Inflammatory macrophage treated with lipopolysaccharide for 4 hours (primary cell): ENCODE data around the gene FNBP1.

ENCODE experiments used
- DNase-seq: peaks from one replicate; pipeline ENCODE4 v3.0.0-alpha.2; 2020

The FNBP1 gene

DNA sequence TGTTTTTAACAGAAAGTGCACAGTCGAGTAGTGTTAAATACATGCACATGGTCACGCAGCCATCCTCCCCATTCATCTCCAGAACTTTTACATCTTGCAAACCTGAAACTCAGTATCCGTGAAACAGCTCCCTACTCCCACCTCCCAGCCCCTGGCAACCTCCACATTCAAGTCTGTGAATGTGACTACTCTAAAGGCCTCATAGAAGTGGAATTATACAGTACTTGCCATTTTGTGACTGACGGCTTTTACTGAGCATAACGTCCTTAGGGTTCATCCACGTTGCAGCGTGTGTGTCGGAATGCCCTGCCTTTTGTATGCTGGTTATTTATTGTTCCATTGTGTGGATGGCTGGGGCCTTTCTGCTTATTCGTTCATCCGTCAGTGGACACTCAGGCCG, 171.9 kb downstream of the FNBP1 start:
- DNase-seq: no peak

DNA sequence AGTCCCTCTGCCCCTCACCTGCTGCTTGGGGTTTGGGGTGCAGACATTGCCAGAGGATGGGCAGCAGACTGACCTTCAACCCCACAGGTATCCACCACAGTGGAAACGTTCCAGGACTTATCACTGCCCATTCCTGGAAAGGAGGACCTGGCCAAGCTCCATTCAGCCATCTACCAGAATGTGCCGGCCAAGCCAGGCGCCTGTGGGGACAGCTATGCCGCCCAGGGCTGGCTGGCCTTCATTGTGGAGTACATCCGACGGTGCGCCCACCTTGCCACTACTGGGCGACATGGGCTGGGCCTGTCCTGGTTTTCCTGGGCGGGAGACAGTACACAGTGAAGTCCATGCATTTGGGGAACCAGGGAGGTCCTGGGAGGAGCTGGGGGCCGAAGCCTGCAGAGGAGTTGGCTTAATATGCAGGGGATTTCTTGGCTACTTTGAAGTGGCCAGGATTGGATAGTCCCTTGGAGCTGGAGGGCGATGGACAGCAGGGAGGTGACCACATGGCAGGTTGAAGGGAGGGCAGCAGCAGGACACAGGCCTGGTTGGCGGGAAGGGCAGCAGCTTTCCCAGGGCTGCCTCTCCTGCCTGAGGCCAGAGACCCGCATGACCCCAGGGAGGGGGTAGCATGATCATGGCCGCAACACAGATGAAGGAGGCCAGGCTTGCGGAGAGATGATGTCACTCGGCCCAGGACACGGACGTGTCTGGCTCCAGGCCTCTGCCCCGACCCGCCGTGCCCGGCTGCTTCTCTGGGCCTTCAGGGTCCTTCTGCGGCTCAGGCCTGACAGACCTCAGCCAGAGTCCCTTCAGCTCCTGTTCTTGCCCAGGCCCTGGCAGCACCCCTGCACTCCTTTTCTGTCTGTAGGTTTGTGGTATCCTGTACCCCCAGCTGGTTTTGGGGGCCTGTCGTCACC, 173.1 kb downstream of the FNBP1 start:
- no peak for DNase-seq

- DNase-seq: no peak
Measured at GRCh38 chr9:129868872-129869486, 174.0 kb downstream of the FNBP1 start.

GRCh38 chr9:129868023-129868871, 174.7 kb downstream of the FNBP1 start:
- DNase-seq: no peak

DNA sequence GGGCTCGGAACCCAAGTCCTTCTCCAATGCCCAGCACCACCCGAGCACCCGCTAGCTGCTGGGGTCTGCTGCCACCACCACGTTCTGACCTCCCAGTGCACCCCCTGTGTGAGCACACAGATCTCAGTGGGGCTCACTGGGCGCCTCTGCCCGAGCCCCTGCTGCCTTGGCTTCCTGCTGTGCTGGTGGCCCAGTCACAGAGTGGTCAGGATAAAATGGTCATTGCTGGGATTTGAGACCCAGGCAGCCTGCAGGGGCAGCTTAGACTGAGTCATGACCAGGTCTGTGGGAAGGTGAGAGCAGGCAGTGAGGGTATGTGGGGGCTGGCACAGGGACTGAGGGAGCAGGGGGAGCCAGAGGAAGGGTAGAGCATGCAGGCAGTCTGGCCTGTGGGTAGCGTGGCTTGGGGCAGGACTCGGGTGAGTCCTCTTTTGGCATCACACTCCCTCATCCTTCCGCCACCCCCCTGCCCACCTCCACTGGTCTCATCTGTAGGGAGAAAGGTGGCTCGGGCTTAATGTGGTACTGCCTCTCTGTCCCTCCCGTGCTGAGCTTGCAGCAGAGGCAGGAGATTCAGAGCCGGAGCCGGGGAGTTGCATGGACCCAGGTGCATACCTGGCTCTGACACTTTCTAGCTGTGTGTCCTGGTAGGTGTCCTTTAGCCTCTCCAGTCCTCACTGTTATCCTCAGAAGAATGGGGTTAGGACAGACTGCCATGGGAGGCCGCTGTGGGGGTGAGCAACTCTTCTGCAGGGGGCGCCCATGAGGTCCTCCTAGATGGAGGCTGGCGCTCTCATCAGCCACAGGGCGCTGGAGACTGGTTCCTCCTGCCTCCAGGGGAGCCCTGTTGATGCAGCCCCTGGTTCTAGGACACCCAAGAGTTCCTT, 175.6 kb downstream of the FNBP1 start:
- DNase-seq: no peak

- peak; percentile 59 for DNase-seq
Measured at GRCh38 chr9:129866394-129867135, 176.4 kb downstream of the FNBP1 start.

DNA sequence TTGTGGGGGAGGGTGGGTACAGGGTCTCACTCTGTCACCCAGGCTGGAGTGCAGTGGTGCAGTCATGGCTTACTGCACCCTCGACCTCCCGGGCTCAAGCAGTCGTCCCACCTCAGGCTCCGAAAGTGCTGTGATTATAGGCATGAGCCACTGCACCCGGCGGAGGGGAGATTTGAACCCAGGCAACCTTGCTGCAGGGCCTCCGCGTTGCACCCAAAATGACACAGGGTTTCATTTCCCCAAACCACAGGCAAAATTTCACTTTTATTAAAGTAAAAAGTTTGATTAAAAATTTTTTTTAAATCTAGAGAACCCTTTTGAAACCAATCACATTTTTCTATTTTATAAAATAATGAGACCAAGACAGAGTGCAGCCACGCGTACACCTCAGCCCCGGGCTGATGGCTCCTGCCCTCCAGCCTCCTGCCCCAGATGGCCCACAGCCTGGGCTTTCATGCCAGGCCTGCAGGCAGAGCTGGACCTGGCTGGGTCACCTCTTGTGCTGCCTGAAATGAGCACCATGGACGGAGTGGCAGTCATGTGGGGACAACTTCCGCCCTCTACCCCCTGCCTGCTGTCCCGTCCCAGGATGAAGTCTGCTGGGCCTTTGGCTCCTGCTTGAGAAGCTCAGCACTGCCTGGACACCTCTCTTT, 177.2 kb downstream of the FNBP1 start:
- no peak for DNase-seq

DNA sequence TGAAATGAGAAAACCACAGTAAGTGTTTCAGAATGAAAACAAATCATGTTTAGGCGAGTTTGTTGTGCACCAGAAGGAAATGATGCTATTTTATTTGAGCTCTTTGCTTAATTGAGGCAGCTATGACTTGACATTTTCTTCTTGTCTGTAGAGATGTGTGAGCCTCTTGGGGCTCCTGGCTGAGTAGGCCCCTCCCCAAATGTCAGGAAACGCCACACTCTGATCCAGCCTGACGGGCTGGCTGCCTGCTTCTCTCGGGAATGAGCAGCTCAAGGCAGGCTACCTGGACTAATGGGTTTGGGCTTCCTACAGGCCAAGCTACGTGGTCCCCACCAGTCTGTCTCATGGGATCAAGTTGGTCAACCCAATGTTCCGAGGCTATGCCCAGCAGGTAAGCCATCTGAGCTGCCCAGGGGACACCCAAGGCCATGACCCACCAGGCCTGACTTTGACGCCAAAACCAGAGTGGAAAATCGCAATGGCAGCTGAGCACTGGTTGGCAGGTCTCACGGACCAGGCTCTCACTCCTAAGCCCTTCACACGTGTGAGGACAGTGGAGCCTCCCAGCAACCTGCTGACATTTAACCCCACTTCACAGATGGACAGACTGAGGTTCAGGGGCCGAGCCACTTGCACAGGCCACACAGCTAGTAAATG, 177.9 kb downstream of the FNBP1 start:
- no peak for DNase-seq

DNA sequence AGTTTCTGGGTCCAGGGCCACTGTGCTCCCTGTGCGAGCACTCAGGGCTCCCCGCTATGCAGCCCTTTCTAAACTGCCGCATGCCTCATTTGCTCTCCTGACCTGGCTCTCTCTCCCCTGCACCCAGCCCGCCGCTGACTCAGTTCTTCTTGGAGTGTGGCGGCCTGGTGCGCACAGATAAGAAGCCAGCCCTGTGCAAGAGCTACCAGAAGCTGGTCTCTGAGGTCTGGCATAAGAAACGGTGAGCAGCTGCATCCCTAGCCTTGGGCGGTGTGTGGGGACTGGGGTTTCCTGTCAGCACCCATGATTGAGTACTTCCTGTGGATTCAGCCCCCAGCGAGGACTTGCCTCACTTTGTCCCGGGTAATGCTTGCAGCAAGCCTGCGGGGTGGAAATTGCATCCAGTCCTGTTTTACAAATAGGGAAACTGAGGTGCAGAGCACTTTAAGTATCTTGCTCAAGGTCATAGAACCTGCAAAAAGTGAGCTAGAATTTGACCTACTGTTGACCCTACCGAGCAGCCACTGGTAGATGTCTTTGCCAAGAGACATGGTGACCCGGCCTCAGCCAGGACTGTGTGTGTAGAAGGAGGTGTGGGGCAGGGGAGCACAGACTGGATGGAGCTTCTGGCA, 179.8 kb downstream of the FNBP1 start:
- peak; percentile 19 for DNase-seq

DNA sequence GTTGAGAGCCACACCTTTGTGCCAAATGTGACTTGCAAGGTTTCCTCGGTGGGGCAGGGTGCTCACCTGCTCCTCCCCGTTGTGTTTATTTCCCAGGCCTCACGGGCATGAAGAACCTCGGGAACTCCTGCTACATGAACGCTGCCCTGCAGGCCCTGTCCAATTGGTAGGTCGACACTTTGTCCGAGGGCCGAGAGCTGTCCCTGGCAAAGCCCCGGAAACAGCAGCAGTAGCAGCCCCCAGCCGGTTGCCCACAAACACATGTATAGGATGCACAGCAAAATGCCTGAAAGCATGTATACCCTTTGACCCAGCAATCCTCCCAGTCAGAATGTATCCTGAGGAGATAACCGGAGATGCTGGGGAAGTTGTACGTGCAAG, 181.6 kb downstream of the FNBP1 start:
- no peak for DNase-seq

- no peak for DNase-seq
Measured at GRCh38 chr9:129860653-129861446, 182.1 kb downstream of the FNBP1 start.

DNA sequence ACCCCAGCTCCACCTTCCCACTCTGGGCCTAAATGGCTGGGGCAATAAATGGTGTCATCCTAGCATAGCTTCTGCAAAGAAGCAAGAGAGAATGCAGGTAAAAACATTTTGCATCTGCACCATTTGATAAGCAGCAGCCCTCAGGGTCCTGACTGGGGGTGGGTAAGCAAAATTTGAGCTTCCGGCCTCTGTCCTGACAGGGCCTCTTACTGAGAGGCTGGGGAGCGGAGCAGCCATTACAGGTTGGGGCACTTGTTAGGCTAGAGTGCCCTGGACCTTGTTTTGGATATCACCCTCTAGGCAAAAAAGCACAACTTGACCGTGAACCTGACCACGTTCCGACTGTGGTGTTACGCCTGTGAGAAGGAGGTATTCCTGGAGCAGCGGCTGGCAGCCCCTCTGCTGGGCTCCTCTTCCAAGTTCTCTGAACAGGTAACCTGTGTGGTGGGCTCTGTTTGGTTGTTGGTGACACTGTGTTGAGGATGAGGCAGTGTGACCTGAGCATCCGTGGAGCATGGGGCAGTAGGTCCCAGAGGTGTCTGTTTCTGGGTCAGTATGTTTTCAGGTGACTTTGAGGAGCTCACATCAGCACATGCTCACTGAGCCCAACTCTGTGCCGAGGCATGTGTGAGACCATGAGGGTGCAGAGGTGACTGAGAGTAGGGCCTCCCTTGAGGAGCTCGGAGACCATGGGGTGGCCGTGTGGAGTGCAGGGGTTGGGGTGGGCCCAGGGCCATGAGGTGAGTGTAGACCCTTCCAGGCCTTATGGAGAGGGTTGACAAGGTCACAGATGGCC, 184.6 kb downstream of the FNBP1 start:
- no peak for DNase-seq

DNA sequence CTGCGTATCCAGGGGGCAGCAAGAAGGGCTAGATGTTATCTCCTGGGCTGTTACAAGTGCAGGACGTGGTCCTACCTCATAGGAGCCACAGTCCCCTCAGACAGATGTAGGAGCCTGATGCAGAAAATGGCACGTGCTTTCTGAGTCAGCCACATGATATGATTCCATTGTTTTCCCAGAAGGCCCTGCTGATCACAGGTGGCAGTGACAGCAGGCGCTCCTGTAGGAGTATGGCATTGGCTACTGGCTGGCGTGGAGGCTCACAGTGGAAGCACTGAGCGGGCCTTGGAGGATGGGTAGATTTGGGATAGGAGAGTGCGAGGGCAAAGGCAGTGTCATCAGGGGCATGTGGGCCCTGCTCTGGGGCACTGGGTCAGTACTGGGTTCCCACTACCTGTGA, 185.8 kb downstream of the FNBP1 start:
- DNase-seq: no peak

DNA sequence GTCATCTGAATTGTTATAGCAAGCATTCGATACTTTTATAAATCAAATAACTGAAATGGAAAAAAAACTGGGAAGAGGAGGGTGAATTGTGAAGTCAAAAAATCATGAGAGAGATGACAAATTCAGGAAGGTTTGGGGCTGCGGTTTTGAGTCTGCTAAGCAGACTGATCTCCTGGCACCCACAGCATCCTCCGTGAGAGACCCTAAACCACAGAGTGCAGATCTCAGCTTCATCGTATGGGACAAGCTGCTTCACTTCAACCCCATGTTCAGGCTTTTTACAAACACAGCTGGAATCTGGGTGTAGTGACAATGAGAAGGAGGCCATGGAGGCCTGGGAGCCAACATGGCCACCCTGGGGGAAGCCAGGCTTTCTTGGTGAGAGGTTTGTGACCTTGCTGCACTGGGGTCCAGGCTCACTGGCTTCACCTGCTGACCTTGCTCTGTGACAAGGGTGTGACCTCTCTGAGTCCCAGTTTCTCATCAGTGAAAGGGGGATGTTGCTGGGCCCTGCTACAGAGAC, 188.3 kb downstream of the FNBP1 start:
- DNase-seq: no peak

- DNase-seq: no peak
Measured at GRCh38 chr9:129853614-129854013, 189.4 kb downstream of the FNBP1 start.

DNA sequence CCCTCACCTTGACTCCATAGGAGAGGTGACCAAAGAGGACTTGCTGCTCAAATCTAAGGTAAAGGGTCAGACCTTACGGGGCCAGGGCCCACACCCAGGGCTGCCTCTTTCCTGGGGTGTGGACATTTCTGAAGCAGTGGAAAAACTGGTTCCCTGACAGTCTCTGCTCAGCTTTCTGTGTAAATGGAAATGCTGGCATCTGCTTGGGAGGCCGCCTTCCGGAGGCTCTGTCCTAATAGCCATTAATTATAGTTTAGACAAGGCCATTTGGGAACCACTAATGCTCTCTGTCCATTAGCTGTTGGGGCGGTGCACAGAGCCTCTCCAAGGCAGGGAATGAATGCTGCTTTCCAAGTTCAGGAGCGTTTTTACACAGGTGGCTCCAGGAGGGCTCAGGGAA, 190.4 kb downstream of the FNBP1 start:
- DNase-seq: no peak

DNA sequence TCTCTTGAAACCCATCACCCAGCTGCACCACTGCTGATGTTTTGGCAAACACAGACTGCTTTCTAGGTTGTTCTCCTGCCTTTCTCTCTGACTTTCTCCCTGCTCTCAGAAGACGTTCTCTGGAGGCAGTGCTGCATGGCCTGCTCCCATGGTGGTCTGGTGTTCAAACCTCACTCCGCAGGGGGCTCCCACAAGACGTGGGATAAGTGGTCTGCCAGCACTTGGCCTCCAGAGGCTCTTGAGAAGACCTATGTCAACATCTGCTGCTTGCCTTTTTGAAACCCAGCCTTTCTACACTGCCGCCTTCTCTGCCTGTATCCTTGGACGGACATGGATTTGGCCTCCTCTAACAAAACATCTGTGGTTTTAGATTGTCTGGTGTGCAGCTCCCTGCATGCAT, 191.2 kb downstream of the FNBP1 start:
- DNase-seq: no peak
